Karpas-422 (cell line): ENCODE data around the gene KCNJ4. TPM values are rescaled to one million over a fixed set of nuclear protein-coding genes. Genes with fewer than 3 reads are reported as not detected.

Experiments
- DNase-seq: peaks from one replicate; pipeline ENCODE4 v3.0.0-alpha.2; 2015
- H2AFZ ChIP-seq: fragments of 200-600 bp; sonication (generic); 2 replicates; pipeline ENCODE4 v1.6.1; 2014; ENCODE audit warnings: antibody characterized with exemption, low read length, mixed read lengths
- H3K27ac ChIP-seq: fragments of 200-600 bp; sonication (generic); 2 replicates; pipeline ENCODE4 v1.5.1; 2014; ENCODE audit warnings: mild to moderate bottlenecking, low read length, moderate library complexity
- H3K27me3 ChIP-seq: fragments of 200-600 bp; sonication (generic); 2 replicates; pipeline ENCODE4 v1.6.1; 2014; ENCODE audit warnings: low read length, mixed read lengths
- H3K36me3 ChIP-seq: fragments of 200-600 bp; sonication (generic); 2 replicates; pipeline ENCODE4 v1.6.1; 2014; ENCODE audit warnings: low read length, mixed read lengths; ENCODE audit not compliant: insufficient read depth
- H3K4me1 ChIP-seq: fragments of 200-600 bp; sonication (generic); 2 replicates; pipeline ENCODE4 v1.6.1; 2014; ENCODE audit warnings: mild to moderate bottlenecking, low read length, mixed read lengths
- H3K4me2 ChIP-seq: fragments of 200-600 bp; sonication (generic); 2 replicates; pipeline ENCODE4 v1.6.1; 2014; ENCODE audit warnings: low read length, low read depth, mild to moderate bottlenecking; ENCODE audit not compliant: poor library complexity, severe bottlenecking
- H3K4me3 ChIP-seq: fragments of 200-600 bp; sonication (generic); 2 replicates; pipeline ENCODE4 v1.5.1; 2014; ENCODE audit warnings: mild to moderate bottlenecking, antibody characterized with exemption, low read length, mixed read lengths
- H3K79me2 ChIP-seq: fragments of 200-600 bp; sonication (generic); 2 replicates; pipeline ENCODE4 v1.6.1; 2014; ENCODE audit warnings: mild to moderate bottlenecking, low read length, mixed read lengths
- H3K9ac ChIP-seq: fragments of 200-600 bp; sonication (generic); 2 replicates; pipeline ENCODE4 v1.6.0; 2014; ENCODE audit warnings: low read length
- H3K9me2 ChIP-seq: fragments of 200-600 bp; sonication (generic), shearing (Covaris generic); replicated peaks from 2 replicates; pipeline ENCODE4 v1.6.0; 2014; ENCODE audit warnings: mild to moderate bottlenecking, low read length, moderate library complexity; ENCODE audit not compliant: insufficient read depth
- H3K9me3 ChIP-seq: fragments of 300-700, 200-600 bp; sonication (generic); 2 replicates; pipeline ENCODE4 v1.6.1; 2014; ENCODE audit warnings: low read length, mixed read lengths
- H4K20me1 ChIP-seq: fragments of 200-600 bp; sonication (generic); 2 replicates; pipeline ENCODE4 v1.6.1; 2014; ENCODE audit warnings: mild to moderate bottlenecking, antibody characterized with exemption, low read length, low read depth; ENCODE audit not compliant: insufficient read depth
- total RNA-seq: library from RNA; depleted of rRNA; stranded (reverse); fragments of >200 nt; shearing (Covaris generic); gene quantifications from 2 replicates; pipeline ENCODE4 v1.2.3, GENCODE V29; 2014; ENCODE audit warnings: low replicate concordance

KCNJ4 gene
- total RNA-seq, 1 experiment from 2014 or later = not detected

- no peaks in the 10 kb centered on the region for H3K9me2 ChIP-seq
- H3K4me1 ChIP-seq = no peaks in the 10 kb centered on the region
- no peaks in the 10 kb centered on the region for H3K79me2 ChIP-seq
- H2AFZ ChIP-seq = no peak overlapping the region
- no peaks in the 10 kb centered on the region for H4K20me1 ChIP-seq
- DNase-seq = no peak
- H3K27ac ChIP-seq = no peak overlapping the region
- H3K4me3 ChIP-seq = no peak overlapping the region
- H3K9me3 ChIP-seq = no peaks in the 10 kb centered on the region
- H3K4me2 ChIP-seq = no peak overlapping the region
- no peaks in the 10 kb centered on the region for H3K27me3 ChIP-seq
- H3K36me3 ChIP-seq = no peaks in the 10 kb centered on the region
- H3K9ac ChIP-seq = no peak overlapping the region
These were observed 27.5 kb downstream of the KCNJ4 start for GRCh38 chr22:38427465-38427864.

GRCh38 chr22:38426628-38427027 is 28.4 kb downstream of the KCNJ4 start:
- Histone ChIP-seq H3K4me3 (no peak overlapping the region), H3K9ac (no peak overlapping the region), H3K27me3 (no peaks in the 10 kb centered on the region), H3K36me3 (no peaks in the 10 kb centered on the region), H3K9me2 (no peaks in the 10 kb centered on the region), H3K4me1 (no peaks in the 10 kb centered on the region), H3K9me3 (no peaks in the 10 kb centered on the region), H3K27ac (no peak overlapping the region), H3K79me2 (no peaks in the 10 kb centered on the region), H3K4me2 (no peak overlapping the region), H2AFZ (no peak overlapping the region), H4K20me1 (no peaks in the 10 kb centered on the region)
- DNase-seq = no peak

GRCh38 chr22:38424525-38425080 is 30.4 kb downstream of the KCNJ4 start:
- Histone ChIP-seq H3K27me3 (no peaks in the 10 kb centered on the region), H2AFZ (no peak overlapping the region), H3K36me3 (no peaks in the 10 kb centered on the region), H3K4me3 (no peak overlapping the region), H3K79me2 (no peaks in the 10 kb centered on the region), H3K9me2 (no peaks in the 10 kb centered on the region), H3K9me3 (no peaks in the 10 kb centered on the region), H3K27ac (no peak overlapping the region), H3K4me1 (no peaks in the 10 kb centered on the region), H3K4me2 (no peak overlapping the region), H4K20me1 (no peaks in the 10 kb centered on the region), H3K9ac (no peak overlapping the region)
- no peak for DNase-seq

- Histone ChIP-seq H3K79me2 (no peaks in the 10 kb centered on the region), H3K9ac (no peak overlapping the region), H3K9me2 (no peaks in the 10 kb centered on the region), H4K20me1 (no peaks in the 10 kb centered on the region), H3K27ac (no peak overlapping the region), H3K4me1 (no peaks in the 10 kb centered on the region), H2AFZ (no peak overlapping the region), H3K9me3 (no peaks in the 10 kb centered on the region), H3K27me3 (no peaks in the 10 kb centered on the region), H3K4me2 (no peak overlapping the region), H3K36me3 (no peaks in the 10 kb centered on the region), H3K4me3 (no peak overlapping the region)
- DNase-seq = no peak
These were observed 31.2 kb downstream of the KCNJ4 start for GRCh38 chr22:38423512-38424503.

GRCh38 chr22:38422611-38423511 is 32.1 kb downstream of the KCNJ4 start:
- Histone ChIP-seq H3K36me3 (no peaks in the 10 kb centered on the region), H3K27me3 (no peaks in the 10 kb centered on the region), H3K9me3 (no peaks in the 10 kb centered on the region), H3K9me2 (no peaks in the 10 kb centered on the region), H3K9ac (no peak overlapping the region), H2AFZ (no peak overlapping the region), H4K20me1 (no peaks in the 10 kb centered on the region), H3K4me3 (no peak overlapping the region), H3K27ac (no peak overlapping the region), H3K79me2 (no peaks in the 10 kb centered on the region), H3K4me2 (no peak overlapping the region), H3K4me1 (no peaks in the 10 kb centered on the region)
- DNase-seq = no peak

- Histone ChIP-seq H3K9ac (no peak overlapping the region), H4K20me1 (no peaks in the 10 kb centered on the region), H3K4me1 (no peaks in the 10 kb centered on the region), H3K36me3 (no peaks in the 10 kb centered on the region), H3K9me2 (no peaks in the 10 kb centered on the region), H3K4me3 (no peak overlapping the region), H3K4me2 (no peak overlapping the region), H2AFZ (no peak overlapping the region), H3K27ac (no peak overlapping the region), H3K9me3 (no peaks in the 10 kb centered on the region), H3K27me3 (no peaks in the 10 kb centered on the region), H3K79me2 (no peaks in the 10 kb centered on the region)
- DNase-seq = no peak
These were observed 34.3 kb downstream of the KCNJ4 start for GRCh38 chr22:38420734-38421133.

GRCh38 chr22:38419858-38420160 is 35.2 kb downstream of the KCNJ4 start:
- H3K36me3 ChIP-seq = no peaks in the 10 kb centered on the region
- no peaks in the 10 kb centered on the region for H3K27me3 ChIP-seq
- H3K9ac ChIP-seq = no peak overlapping the region
- H3K9me3 ChIP-seq = no peaks in the 10 kb centered on the region
- no peaks in the 10 kb centered on the region for H3K9me2 ChIP-seq
- H3K4me3 ChIP-seq = no peak overlapping the region
- no peak for DNase-seq
- H3K4me1 ChIP-seq = no peaks in the 10 kb centered on the region
- no peak overlapping the region for H3K4me2 ChIP-seq
- no peaks in the 10 kb centered on the region for H3K79me2 ChIP-seq
- H4K20me1 ChIP-seq = no peaks in the 10 kb centered on the region
- H2AFZ ChIP-seq = no peak overlapping the region
- H3K27ac ChIP-seq = no peak overlapping the region
